ENCODE results near the gene KRTAP4-16. TPM values are rescaled to one million over a fixed set of nuclear protein-coding genes. Genes with fewer than 3 reads are reported as not detected.

The KRTAP4-16 gene
- total RNA-seq, 1 experiment from 2014 or later, result not detected

DNA sequence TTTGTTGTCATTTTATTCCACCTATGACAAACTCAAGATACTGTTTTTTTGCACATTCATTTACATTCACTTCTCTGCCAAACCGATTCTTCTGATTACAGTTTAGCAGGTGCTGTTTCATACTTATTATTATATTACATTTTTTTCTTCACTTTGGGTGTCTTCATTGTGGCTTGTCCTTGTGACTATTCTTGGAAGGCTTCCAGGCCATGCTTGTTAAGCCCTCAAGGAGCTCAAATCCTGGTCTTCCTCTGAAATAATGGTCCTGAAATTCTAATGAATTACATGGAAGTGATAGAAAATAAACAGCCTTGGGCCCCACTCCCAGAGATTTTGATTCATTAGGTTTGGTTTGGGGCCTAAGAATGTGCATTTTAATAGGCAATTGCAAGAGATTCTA lies 37.7 kb downstream of the KRTAP4-16 start:
- Mint-ChIP-seq H3K27ac (no peak overlapping the region), H3K4me3 (no peak overlapping the region), H3K27me3 (ENCODE audit: low read depth) (no peaks in the 10 kb centered on the region), H3K9me3 (no peaks in the 10 kb centered on the region), H3K4me1 (peaks cover 2 to 11% of the 10 kb centered on the region in 2 experiments), H3K36me3 (ENCODE audit: insufficient read depth in 1 of 3, low read depth in 3 of 3) (no peaks in the 10 kb centered on the region)
- no peak overlapping the region for H3K9ac ChIP-seq (ENCODE audit: extremely low read depth, insufficient read length, low read length)
- H3K23me2 ChIP-seq (ENCODE audit: insufficient read length, low read depth, low read length, poor library complexity, severe bottlenecking), result no peaks in the 10 kb centered on the region
- H3K18ac ChIP-seq (ENCODE audit: insufficient read length, low read depth, low read length), result no peak overlapping the region
- H4K5ac ChIP-seq (ENCODE audit: insufficient read length, low read depth, low read length), result no peak overlapping the region
- no peak overlapping the region for H2BK5ac ChIP-seq (ENCODE audit: insufficient read length, low read length)
- H3K27ac ChIP-seq (ENCODE audit: insufficient read length, low read depth, low read length), result no peak overlapping the region
- no peak overlapping the region for H3K4me2 ChIP-seq (ENCODE audit: insufficient read depth, insufficient read length, low read length)
- no peaks in the 10 kb centered on the region for H3K79me2 ChIP-seq (ENCODE audit: insufficient read depth, low read length)
- H3T11ph ChIP-seq (ENCODE audit: low read length), result no peak overlapping the region
- no peaks in the 10 kb centered on the region for H3K79me1 ChIP-seq (ENCODE audit: insufficient read depth, low read depth, low read length, poor library complexity, severe bottlenecking)
- H2BK120ac ChIP-seq (ENCODE audit: low read depth, low read length, poor library complexity, severe bottlenecking), result no peak overlapping the region
- H2BK20ac ChIP-seq (ENCODE audit: low read depth, low read length, poor library complexity, severe bottlenecking), result no peak overlapping the region
- H3K4ac ChIP-seq (ENCODE audit: low read depth, low read length), result no peak overlapping the region
- no peak overlapping the region for H2AFZ ChIP-seq (ENCODE audit: low read length)
- no peak overlapping the region for H4K91ac ChIP-seq (ENCODE audit: insufficient read length, low read depth, low read length)
- H3K27me3 ChIP-seq (ENCODE audit: insufficient read depth, low read length), result no peaks in the 10 kb centered on the region
- H4K20me1 ChIP-seq (ENCODE audit: control insufficient read depth, insufficient read depth, insufficient read length), result no peaks in the 10 kb centered on the region
- no peaks in the 10 kb centered on the region for H3K9me3 ChIP-seq (ENCODE audit: control insufficient read depth, low read depth, low read length)
- H2BK15ac ChIP-seq (ENCODE audit: low read depth, low read length), result no peak overlapping the region
- H2BK12ac ChIP-seq (ENCODE audit: insufficient read length, low read depth, low read length), result no peak overlapping the region
- no peak overlapping the region for H3K23ac ChIP-seq (ENCODE audit: insufficient read length, low read depth, low read length)
- TF ChIP-seq, protein P1, sequence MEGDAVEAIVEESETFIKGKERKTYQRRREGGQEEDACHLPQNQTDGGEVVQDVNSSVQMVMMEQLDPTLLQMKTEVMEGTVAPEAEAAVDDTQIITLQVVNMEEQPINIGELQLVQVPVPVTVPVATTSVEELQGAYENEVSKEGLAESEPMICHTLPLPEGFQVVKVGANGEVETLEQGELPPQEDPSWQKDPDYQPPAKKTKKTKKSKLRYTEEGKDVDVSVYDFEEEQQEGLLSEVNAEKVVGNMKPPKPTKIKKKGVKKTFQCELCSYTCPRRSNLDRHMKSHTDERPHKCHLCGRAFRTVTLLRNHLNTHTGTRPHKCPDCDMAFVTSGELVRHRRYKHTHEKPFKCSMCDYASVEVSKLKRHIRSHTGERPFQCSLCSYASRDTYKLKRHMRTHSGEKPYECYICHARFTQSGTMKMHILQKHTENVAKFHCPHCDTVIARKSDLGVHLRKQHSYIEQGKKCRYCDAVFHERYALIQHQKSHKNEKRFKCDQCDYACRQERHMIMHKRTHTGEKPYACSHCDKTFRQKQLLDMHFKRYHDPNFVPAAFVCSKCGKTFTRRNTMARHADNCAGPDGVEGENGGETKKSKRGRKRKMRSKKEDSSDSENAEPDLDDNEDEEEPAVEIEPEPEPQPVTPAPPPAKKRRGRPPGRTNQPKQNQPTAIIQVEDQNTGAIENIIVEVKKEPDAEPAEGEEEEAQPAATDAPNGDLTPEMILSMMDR (conservative IDR thresholded peaks at IDR 0.05), result no peak
- H2AK5ac ChIP-seq (ENCODE audit: insufficient read length, low read length), result no peak overlapping the region
- H4K8ac ChIP-seq (replicated peaks; ENCODE audit: insufficient read length, low read depth, low read length), result no peak overlapping the region
- H3K56ac ChIP-seq (ENCODE audit: insufficient read length, low read depth, low read length), result no peak overlapping the region
- no CpG with 5 or more reads among the region's 1 CpG for WGBS (ENCODE audit: extremely low coverage, insufficient read length, low lambda C conversion rate)
- no peaks in the 10 kb centered on the region for H3K4me1 ChIP-seq (ENCODE audit: insufficient read depth, low read length)
- no peak overlapping the region for H3K14ac ChIP-seq (ENCODE audit: insufficient read depth, low read length)
- DNase-seq, result no peak
